K562 (cell line): ENCODE measurements around the gene TMOD2. TPM values are rescaled to one million over a fixed set of nuclear protein-coding genes. Genes with fewer than 3 reads are reported as not detected.

ENCODE experiments used
- BRCA1 ChIP-seq, 2 experiments: fragments of 450-650 bp in 1 of 2; sonication (generic) in 1 of 2; formaldehyde crosslinking in 1 of 2; IDR thresholded peaks; 2 replicates each; pipeline versions ENCODE4 v1.5.0 to v1.6.1; 2017 to 2020; ENCODE audit warnings: mild to moderate bottlenecking in 1 of 2, missing genetic modification reagents in 1 of 2
- CREB5 ChIP-seq: fragments of 250-450 bp; sonication (Bioruptor Pico); IDR thresholded peaks from 2 replicates; pipeline ENCODE4 v1.5.0; 2020; ENCODE audit warnings: mild to moderate bottlenecking
- ESRRB ChIP-seq: fragments of 250-450 bp; sonication (Bioruptor Pico); IDR thresholded peaks from 2 replicates; pipeline ENCODE4 v1.5.0; 2020; ENCODE audit warnings: mild to moderate bottlenecking, moderate library complexity, borderline replicate concordance
- HBP1 ChIP-seq: fragments of 450-650 bp; formaldehyde crosslinking; IDR thresholded peaks from 2 replicates; pipeline ENCODE4 v1.4.0; 2022; ENCODE audit warnings: missing genetic modification characterization
- NR1H2 ChIP-seq: sonication (generic); formaldehyde crosslinking; IDR thresholded peaks from 2 replicates; pipeline ENCODE4 v1.4.0; 2020; ENCODE audit warnings: mild to moderate bottlenecking, missing genetic modification reagents
- NRF1 ChIP-seq, 2 experiments: fragments of 450-650 bp; IDR thresholded peaks in 1 of 2; conservative IDR thresholded peaks in 1 of 2; 2 replicates each; pipeline ENCODE4 v1.6.1; 2014; ENCODE audit warnings: mild to moderate bottlenecking in 2 of 2
- PBX2 ChIP-seq, 2 experiments: IDR thresholded peaks in 1 of 2; conservative IDR thresholded peaks in 1 of 2; 2 replicates each; pipeline ENCODE4 v1.6.1; 2016; ENCODE audit warnings: low read depth in 2 of 2, mild to moderate bottlenecking in 1 of 2, missing compliant biosample characterization in 1 of 2, missing genetic modification characterization in 1 of 2, moderate library complexity in 1 of 2
- PCBP1 ChIP-seq: fragments of 200-400 bp; formaldehyde crosslinking; IDR thresholded peaks from 2 replicates; pipeline ENCODE4 v1.6.1; 2018; ENCODE audit warnings: mild to moderate bottlenecking, low read depth, low read length; ENCODE audit not compliant: poor library complexity, severe bottlenecking
- POLR2B ChIP-seq: fragments of 450-650 bp; IDR thresholded peaks from 2 replicates; pipeline ENCODE4 v1.6.1; 2018; ENCODE audit warnings: low read depth; ENCODE audit not compliant: partially characterized antibody
- TCF3 ChIP-seq: sonication (generic); formaldehyde crosslinking; IDR thresholded peaks from 2 replicates; pipeline ENCODE4 v1.4.0; 2020; ENCODE audit warnings: mild to moderate bottlenecking, missing genetic modification reagents
- U2AF1 ChIP-seq: fragments of 200-400 bp; formaldehyde crosslinking; optimal IDR thresholded peaks from 2 replicates; pipeline ENCODE3; 2017; ENCODE audit warnings: mild to moderate bottlenecking, low read depth, low read length, moderate library complexity
- VEZF1 ChIP-seq: fragments of 200-800 bp; sonication (Bioruptor generic); IDR thresholded peaks from 2 replicates; pipeline ENCODE4 v1.6.1; 2017; ENCODE audit warnings: missing genetic modification characterization, missing compliant biosample characterization
- ZBTB1 ChIP-seq: sonication (generic); formaldehyde crosslinking; IDR thresholded peaks from 2 replicates; pipeline ENCODE4 v1.8.1; 2023; ENCODE audit warnings: missing genetic modification reagents, low read depth, mild to moderate bottlenecking, borderline replicate concordance
- ZBTB17 ChIP-seq: fragments of 450-650 bp; formaldehyde crosslinking; IDR thresholded peaks from 2 replicates; pipeline ENCODE4 v1.4.0; 2020; ENCODE audit warnings: mild to moderate bottlenecking
- ZBTB26 ChIP-seq: fragments of 450-650 bp; formaldehyde crosslinking; IDR thresholded peaks from 2 replicates; pipeline ENCODE4 v1.4.0; 2022; ENCODE audit warnings: missing genetic modification characterization
- ZNF764 ChIP-seq: fragments of 250-450 bp; sonication (Bioruptor Pico); IDR thresholded peaks from 2 replicates; pipeline ENCODE4 v1.4.0; 2020; ENCODE audit warnings: low read depth, mild to moderate bottlenecking, moderate library complexity
- polyA plus RNA-seq, 8 experiments: library from polyadenylated mRNA; depleted of rRNA in 4 of 8; stranded (reverse) in 5 of 8; unstranded in 3 of 8; fragments of >200 nt; fragmentation: Nextera tagmentation in 2 of 8; fragmentation: Illumina TruSeq in 1 of 8; extraction: Ambion mirVana in 2 of 8; extraction: Trizol in 1 of 8; gene quantifications; 2 replicates each; pipeline versions ENCODE4 v1.2.1 to v1.2.3, GENCODE V29; 2011 to 2014; ENCODE audit warnings: inconsistent platforms in 1 of 8, missing spikeins in 1 of 8
- total RNA-seq, 7 experiments: library from RNA; depleted of rRNA in 6 of 7; stranded (reverse); fragments of >200 nt in 6 of 7; fragmentation: Illumina TruSeq in 2 of 7; extraction: Trizol in 2 of 7; gene quantifications; 2 replicates each; pipeline versions ENCODE4 v1.2.1 to v1.2.3, GENCODE V29; 2011 to 2021; ENCODE audit warnings: low replicate concordance in 1 of 7

TMOD2 gene
- total and polyA plus RNA-seq, 9 of the 15 experiments (the other 6 are each of a cell fraction or from before 2014, with no cell fraction given) = 0.49 to 3.8 (median 3.0) TPM

GRCh38 chr15:51829376-51830275 lies 78.2 kb downstream of the TMOD2 start, which contains the start of gene TMOD3 (continued):
- TF ChIP-seq CREB5 (CRISPR knock-in tag) (peak; percentile 25; the same call in 1 of the 2 replicates), BRCA1 (IDR thresholded peaks at IDR 0.05) (no peak), BRCA1 (CRISPR knock-in tag; IDR thresholded peaks at IDR 0.05) (peak; percentile 79), HBP1 (CRISPR knock-in tag) (no peak), U2AF1 (peak; percentile 63), PBX2 (CRISPR knock-in tag; IDR thresholded peaks at IDR 0.05; ENCODE audit: low read depth) (no peak), PBX2 (tag; conservative IDR thresholded peaks at IDR 0.05; ENCODE audit: low read depth) (no peak), ZBTB26 (CRISPR knock-in tag) (0 out of 2 replicates have a peak, but pooled peaks have one; percentile 24), POLR2B (peak; percentile 90), VEZF1 (peak; percentile 71), PCBP1 (peak; percentile 22), ZNF764 (CRISPR knock-in tag) (0 out of 2 replicates have a peak, but pooled peaks have one; percentile 23), NR1H2 (CRISPR knock-in tag) (no peak), ZBTB1 (CRISPR knock-in tag) (peak; percentile 72; the same call in 1 of the 2 replicates), ESRRB (CRISPR knock-in tag) (no peak), NRF1 (conservative IDR thresholded peaks at IDR 0.05 in 1 of 2, IDR thresholded peaks at IDR 0.05 in 1 of 2) (peak; percentile 93 to 94), ZBTB17 (0 out of 2 replicates have a peak, but pooled peaks have one; percentile 48), TCF3 (peak; percentile 22; the same call in 1 of the 2 replicates)
